AG04450 (cell line): ENCODE data around the gene CFAP251. TPM values are rescaled to one million over a fixed set of nuclear protein-coding genes. Genes with fewer than 3 reads are reported as not detected.
"Not testable (repeated sequence)": the region's sequence is repeated elsewhere in the genome, so short reads cannot be mapped to it uniquely, and the experiment has no call there.

Experiments used
- CTCF ChIA-PET: fragments of 300-600, 350-600 bp; formaldehyde crosslinking; extraction: SDS; loops from one replicate; lab custom pipeline; 2022; ENCODE audit warnings: antibody characterized with exemption, inconsistent platforms; lab: Charles Lee
- POLR2A ChIA-PET: fragments of 350-600 bp; formaldehyde crosslinking; extraction: SDS; loops from one replicate; lab custom pipeline; 2021; ENCODE audit warnings: antibody characterized with exemption, inconsistent platforms; lab: Yijun Ruan, JAX
- DNase-seq: peaks from one replicate; pipeline ENCODE4 v3.0.0-alpha.2; 2011; ENCODE audit warnings: low read depth, low spot score
- H3K27ac ChIP-seq: one replicate; pipeline ENCODE4 v1.5.1; 2012; ENCODE audit warnings: low read depth, low read length, control low read depth
- H3K27me3 ChIP-seq: one replicate; pipeline ENCODE4 v1.6.0; 2012; ENCODE audit warnings: low read length; ENCODE audit not compliant: control insufficient read depth, insufficient read depth
- H3K4me3 ChIP-seq: 2 replicates; pipeline ENCODE4 v1.5.1; 2011; ENCODE audit warnings: mild to moderate bottlenecking, low read depth, low read length, control low read depth
- H3K9me3 ChIP-seq: 2 replicates; pipeline ENCODE4 v1.5.1; 2012; ENCODE audit warnings: low read length; ENCODE audit not compliant: control insufficient read depth, insufficient read depth
- CTCF ChIP-seq: IDR thresholded peaks from 2 replicates; pipeline ENCODE4 v1.5.1; 2011; ENCODE audit warnings: low read depth, low read length, control low read depth, inconsistent platforms
- polyA plus RNA-seq: library from polyadenylated mRNA; depleted of rRNA; stranded (reverse); fragments of >200 nt; gene quantifications from 2 replicates; pipeline ENCODE4 v1.2.3, GENCODE V29; 2011

CFAP251 gene
- polyA plus RNA-seq, 1 experiment = 16.1 TPM

DNA sequence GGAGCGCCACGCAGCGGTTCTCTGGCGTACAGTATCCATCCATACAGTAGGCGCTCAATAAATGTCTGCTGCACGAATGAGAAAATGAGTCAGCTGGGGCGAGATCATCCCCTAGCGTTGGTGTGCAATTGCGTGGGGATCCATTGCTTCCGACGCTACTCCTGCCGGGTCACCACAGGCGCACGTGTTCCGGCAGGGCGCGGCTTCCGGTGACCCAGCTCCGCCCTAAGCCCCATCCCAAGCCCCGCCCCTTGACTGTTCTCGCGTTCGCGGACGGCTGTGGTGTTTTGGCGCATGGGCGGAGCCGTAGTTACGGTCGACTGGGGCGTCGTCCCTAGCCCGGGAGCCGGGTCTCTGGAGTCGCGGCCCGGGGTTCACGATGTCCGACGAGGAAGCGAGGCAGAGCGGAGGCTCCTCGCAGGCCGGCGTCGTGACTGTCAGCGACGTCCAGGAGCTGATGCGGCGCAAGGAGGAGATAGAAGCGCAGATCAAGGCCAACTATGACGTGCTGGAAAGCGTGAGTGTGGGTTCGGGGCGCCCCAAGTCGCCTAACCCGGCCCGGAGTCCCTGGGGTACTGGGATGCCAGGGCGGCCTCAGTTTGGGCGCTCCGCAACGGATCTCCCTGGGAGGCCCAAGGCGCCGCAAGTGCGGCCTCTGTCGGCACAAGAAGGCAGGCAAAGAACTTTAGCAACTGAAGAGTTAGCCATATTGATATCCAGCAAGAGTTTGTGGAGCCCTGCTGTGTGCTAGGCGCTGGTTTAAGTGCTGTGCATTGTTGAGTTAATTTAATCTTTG is 29.7 kb upstream of the CFAP251 start, which contains the start of gene PSMD9:
Gene PSMD9, plus strand, starts transcription at position 313 of the 796 bp plus-strand sequence. Its CDS starts 67 bp downstream, at position 380.
- POLR2A ChIA-PET = interaction anchor here (0.5 to 1.8 kb wide), 12 partner anchors 16 to 352 kb away, joined by 3 to 18 read pairs (median 4); partner anchors contain the start of genes HPD and RHOF
- no peaks in the 10 kb centered on the region for H3K27me3 ChIP-seq
- CTCF ChIA-PET = interaction anchor here (0.6 to 9.2 kb wide), 18 partner anchors 10 to 191 kb away, joined by 3 to 111 read pairs (median 4); partner anchors contain the start of genes HPD and RHOF
- peak within 1 kb of the TSS; percentile 94 for H3K4me3 ChIP-seq
- TF ChIP-seq CTCF = peak; percentile 87
- H3K9me3 ChIP-seq = no peaks in the 10 kb centered on the region; the same call in 1 of the 2 replicates
- H3K27ac ChIP-seq = peak within 1 kb of the TSS; percentile 98
- peak; percentile 94 for DNase-seq

DNA sequence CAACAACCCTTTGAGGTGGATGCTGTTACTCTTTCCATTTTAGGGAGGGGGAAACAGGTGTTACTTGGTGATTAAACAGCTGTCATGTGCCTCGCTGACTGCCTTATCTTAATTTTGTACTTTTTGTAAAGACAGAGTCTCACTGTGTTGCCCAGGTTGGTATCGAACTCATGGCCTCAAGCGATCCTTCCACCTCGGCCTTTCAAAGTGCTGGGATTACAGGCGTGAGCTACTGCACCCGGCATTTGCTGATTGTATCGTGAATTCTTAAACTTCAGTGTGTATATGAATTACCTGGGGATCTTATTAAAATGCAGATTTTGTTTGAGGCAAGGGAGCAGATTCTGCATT is 29.1 kb upstream of the CFAP251 start:
- H3K9me3 ChIP-seq = no peaks in the 10 kb centered on the region; the same call in 1 of the 2 replicates
- POLR2A ChIA-PET = interaction anchor here (1.1 to 1.8 kb wide), 5 partner anchors 16 to 95 kb away, joined by 3 to 18 read pairs (median 10); partner anchors contain the start of genes HPD and RHOF
- no peaks in the 10 kb centered on the region for H3K27me3 ChIP-seq
- CTCF ChIA-PET = interaction anchor here (0.6 to 9.2 kb wide), 9 partner anchors 9 to 192 kb away, joined by 3 to 111 read pairs (median 6); partner anchors contain the start of genes HPD and RHOF
- H3K4me3 ChIP-seq = peak overlapping the region; percentile 94
- TF ChIP-seq CTCF = no peak
- no peak for DNase-seq
- H3K27ac ChIP-seq = peak overlapping the region; percentile 98

DNA sequence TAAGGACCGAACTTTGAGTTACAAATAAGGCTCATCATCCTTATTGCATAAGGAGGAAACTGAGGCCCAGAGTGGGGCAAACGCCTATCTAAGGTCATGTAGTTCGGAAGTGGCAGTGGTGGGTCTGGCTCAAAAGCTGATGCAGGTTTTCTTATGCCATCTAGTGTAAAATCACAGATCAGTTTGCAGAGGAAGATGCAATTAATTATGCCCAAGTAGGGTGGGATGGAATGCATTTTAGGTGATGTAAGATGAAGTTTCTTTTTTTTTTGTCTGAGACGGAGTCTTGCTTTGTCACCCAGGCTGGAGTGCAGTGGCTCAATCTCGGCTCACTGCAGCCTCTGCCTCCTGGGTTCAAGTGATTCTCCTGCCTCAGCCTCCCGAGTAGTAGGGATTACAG is 28.7 kb upstream of the CFAP251 start:
- ChIA-PET POLR2A (interaction anchor here (1.7 to 1.8 kb wide), 2 partner anchors 17 to 95 kb away, joined by 11 to 18 read pairs; partner anchors contain the start of gene RHOF), CTCF (interaction anchor here (0.6 to 9.2 kb wide), 9 partner anchors 9 to 192 kb away, joined by 3 to 111 read pairs (median 6); partner anchors contain the start of genes HPD and RHOF)
- not testable (repeated sequence) for H3K27me3 ChIP-seq, H3K9me3 ChIP-seq, DNase-seq, H3K27ac ChIP-seq
- H3K4me3 ChIP-seq = peak overlapping the region; percentile 94

DNA sequence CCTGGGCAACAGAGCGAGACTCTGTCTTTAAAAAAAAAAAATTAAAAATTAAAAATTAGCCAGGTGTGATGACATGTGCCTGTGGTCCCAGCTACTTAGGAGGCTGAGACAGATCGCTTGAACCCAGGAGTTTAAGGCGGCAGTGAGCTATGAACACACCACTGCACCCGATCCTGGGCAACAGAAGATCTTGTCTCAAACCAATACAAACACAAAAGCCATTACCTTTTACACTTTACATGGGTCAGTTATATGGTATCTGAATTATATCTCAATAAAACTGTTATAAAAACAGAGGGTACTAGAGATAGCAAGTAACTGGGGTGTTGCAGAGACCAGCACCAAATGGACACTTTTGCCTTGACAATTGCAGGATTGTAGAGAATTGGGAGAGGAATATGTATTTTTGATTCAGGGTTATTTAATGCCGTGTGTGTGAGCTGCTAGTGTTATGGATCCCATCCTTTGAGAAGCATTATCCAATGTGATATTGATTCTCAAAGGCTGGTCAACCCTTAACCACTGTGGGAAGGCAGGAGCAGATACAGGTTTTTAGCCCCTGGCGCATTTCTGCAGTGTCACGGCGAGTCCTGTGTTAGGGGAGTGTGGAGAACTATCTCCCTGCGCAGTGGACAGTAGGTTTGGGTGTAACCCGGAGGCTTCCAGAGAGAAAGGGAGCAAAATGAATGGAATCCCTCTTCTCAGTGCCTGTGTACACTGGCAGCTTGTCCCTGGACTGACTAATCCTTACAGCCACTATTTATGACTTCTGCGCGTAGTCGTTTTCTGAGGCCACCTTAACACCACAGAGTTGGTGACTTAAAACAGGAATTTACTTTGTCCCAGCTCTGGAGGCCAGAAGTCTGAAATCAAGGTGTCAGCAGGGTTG is 25.5 kb upstream of the CFAP251 start:
- TF ChIP-seq CTCF = no peak
- DNase-seq = no peak
- ChIA-PET POLR2A (interaction anchor here (1.0 to 1.5 kb wide), 2 partner anchors 67 to 98 kb away, joined by 3 to 4 read pairs; no protein-coding TSS in a partner anchor), CTCF (interaction anchor here (0.6 to 9.2 kb wide), 4 partner anchors 54 to 98 kb away, joined by 3 to 111 read pairs (median 4); partner anchors contain the start of gene RHOF)
- Histone ChIP-seq H3K9me3 (no peaks in the 10 kb centered on the region; the same call in 1 of the 2 replicates), H3K27me3 (no peaks in the 10 kb centered on the region), H3K27ac (peak overlapping the region; percentile 31), H3K4me3 (no peak overlapping the region)
